Lower lobe of right lung (tissue), 2 donors: ENCODE results near the gene FGF18. TPM values are rescaled to one million over a fixed set of nuclear protein-coding genes. Genes with fewer than 3 reads are reported as not detected.

Experiments
- ATAC-seq, 2 donors: fragments of 200-7000 bp; cut with Tn5 transposase; one replicate each; pipeline ENCODE4 v1.9.1; 2020 to 2022; ENCODE audit warnings: mild to moderate bottlenecking in 2 of 2, moderate library complexity in 2 of 2
- DNase-seq: peaks from one replicate; pipeline ENCODE4 v3.0.0-alpha.2; 2020
- H3K27ac ChIP-seq: fragments of 200-600 bp; one replicate; pipeline ENCODE4 v1.8.0; 2022
- H3K27me3 ChIP-seq: fragments of 200-600 bp; one replicate; pipeline ENCODE4 v1.8.0; 2022; ENCODE audit warnings: low read depth
- H3K36me3 ChIP-seq: fragments of 200-600 bp; one replicate; pipeline ENCODE4 v1.8.0; 2022; ENCODE audit warnings: mild to moderate bottlenecking
- H3K4me1 ChIP-seq: fragments of 200-600 bp; one replicate; pipeline ENCODE4 v1.8.0; 2022
- H3K4me3 ChIP-seq: fragments of 200-600 bp; one replicate; pipeline ENCODE4 v1.8.0; 2022; ENCODE audit warnings: mild to moderate bottlenecking
- H3K9me3 ChIP-seq: fragments of 200-600 bp; one replicate; pipeline ENCODE4 v1.8.0; 2022
- intact Hi-C: fragments of 100-400 bp; cut with DNase I; formaldehyde crosslinking; loops from one replicate; pipeline ENCODE4 v1.11.0; 2022
- total RNA-seq: library from RNA; stranded (reverse); fragmentation: NEBNext Ultra II Directional; extraction: Animal tissue kit (Norgen Biotek cat#: 25700); gene quantifications from one replicate; pipeline ENCODE4 v1.2.1, GENCODE V29; 2021
- TF ChIP-seq, protein P1 (sequence below): fragments of 200-600 bp; IDR thresholded peaks from one replicate; pipeline ENCODE4 v1.8.0; 2022; ENCODE audit warnings: antibody characterized with exemption, mild to moderate bottlenecking
- donor health status: DM: no; HTN: yes; CAD: no; lungs with severe emphysema.

Gene FGF18
- total RNA-seq, 1 donor from 2014 or later: 2.0 TPM

DNA sequence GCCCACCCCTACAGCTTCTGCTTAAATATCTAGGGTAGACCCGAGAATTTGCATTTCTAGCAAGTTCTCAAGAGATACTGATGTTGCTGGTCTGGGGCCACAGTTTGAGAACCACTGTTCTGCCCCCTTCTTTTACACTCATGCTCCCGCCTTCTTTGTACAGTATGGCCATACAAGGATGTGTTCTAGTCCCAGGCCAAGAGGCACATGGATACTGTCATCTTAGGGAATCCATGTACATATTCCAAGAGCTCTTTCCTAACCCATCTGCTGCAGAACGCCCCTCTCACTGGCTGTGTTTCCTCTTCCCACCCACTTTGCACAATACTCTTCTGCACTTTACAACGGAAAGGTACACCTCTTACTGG lies 44.4 kb downstream of the FGF18 start:
- intact Hi-C loops: no loop called here

DNA sequence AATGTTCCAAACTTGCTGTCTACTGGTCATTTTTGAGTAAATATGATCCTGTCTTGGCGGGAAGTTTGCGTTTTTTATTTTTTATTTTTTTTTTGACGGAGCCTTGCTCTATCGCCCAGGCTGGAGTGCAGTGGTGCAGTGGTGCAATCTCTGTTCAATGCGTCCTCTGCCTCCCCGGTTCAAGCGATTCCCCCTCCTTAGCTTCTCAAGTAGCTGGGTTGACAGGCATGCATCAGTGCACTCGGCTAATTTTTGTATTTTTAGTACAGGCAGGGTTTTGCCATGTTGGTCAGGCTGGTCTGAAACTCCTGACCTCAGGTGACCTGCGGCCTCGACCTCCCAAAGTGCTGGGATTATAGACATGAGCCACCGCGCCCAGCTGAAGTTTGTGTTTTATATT lies 45.4 kb downstream of the FGF18 start:
- Histone ChIP-seq H3K4me3 (no peak overlapping the region), H3K36me3 (no peaks in the 10 kb centered on the region), H3K4me1 (no peaks in the 10 kb centered on the region), H3K9me3 (no peaks in the 10 kb centered on the region), H3K27me3 (no peaks in the 10 kb centered on the region), H3K27ac (no peak overlapping the region)
- ATAC-seq: no peak
- TF ChIP-seq, protein P1, sequence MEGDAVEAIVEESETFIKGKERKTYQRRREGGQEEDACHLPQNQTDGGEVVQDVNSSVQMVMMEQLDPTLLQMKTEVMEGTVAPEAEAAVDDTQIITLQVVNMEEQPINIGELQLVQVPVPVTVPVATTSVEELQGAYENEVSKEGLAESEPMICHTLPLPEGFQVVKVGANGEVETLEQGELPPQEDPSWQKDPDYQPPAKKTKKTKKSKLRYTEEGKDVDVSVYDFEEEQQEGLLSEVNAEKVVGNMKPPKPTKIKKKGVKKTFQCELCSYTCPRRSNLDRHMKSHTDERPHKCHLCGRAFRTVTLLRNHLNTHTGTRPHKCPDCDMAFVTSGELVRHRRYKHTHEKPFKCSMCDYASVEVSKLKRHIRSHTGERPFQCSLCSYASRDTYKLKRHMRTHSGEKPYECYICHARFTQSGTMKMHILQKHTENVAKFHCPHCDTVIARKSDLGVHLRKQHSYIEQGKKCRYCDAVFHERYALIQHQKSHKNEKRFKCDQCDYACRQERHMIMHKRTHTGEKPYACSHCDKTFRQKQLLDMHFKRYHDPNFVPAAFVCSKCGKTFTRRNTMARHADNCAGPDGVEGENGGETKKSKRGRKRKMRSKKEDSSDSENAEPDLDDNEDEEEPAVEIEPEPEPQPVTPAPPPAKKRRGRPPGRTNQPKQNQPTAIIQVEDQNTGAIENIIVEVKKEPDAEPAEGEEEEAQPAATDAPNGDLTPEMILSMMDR: no peak
- intact Hi-C loops: no loop called here
- DNase-seq: no peak

More for the DNA sequence above, 44.4 kb downstream of the FGF18 start:
- ATAC-seq (no peak), DNase-seq (no peak)
- Histone ChIP-seq H3K9me3 (no peaks in the 10 kb centered on the region), H3K4me3 (no peak overlapping the region), H3K27ac (no peak overlapping the region), H3K4me1 (no peaks in the 10 kb centered on the region), H3K27me3 (no peaks in the 10 kb centered on the region), H3K36me3 (no peaks in the 10 kb centered on the region)
- TF ChIP-seq, protein P1: no peak

DNA sequence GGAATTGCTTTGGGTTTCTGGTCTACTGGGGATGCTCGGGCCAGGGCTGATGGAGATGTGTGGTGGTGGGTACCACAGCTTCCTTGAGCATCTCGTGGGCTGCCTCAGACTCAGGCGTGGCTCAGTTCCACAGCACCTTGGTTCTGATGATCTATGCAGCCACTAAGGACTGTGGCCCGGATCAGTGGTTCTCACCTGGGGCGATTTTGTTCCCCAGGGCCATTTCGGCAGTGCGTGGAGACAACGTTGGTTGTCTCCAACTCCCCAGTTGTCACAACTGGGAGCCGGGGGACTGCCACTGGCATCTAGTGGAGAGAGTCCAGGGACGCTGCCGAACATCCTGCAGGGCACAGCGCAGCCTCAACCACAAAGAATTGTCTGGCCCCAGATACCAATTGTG lies 47.7 kb downstream of the FGF18 start:
- no peaks in the 10 kb centered on the region for H3K4me1 ChIP-seq
- H3K36me3 ChIP-seq: no peaks in the 10 kb centered on the region
- no peak overlapping the region for H3K27ac ChIP-seq
- intact Hi-C loops: no loop called here
- DNase-seq: no peak
- no peaks in the 10 kb centered on the region for H3K27me3 ChIP-seq
- ATAC-seq: no peak
- H3K4me3 ChIP-seq: no peak overlapping the region
- no peaks in the 10 kb centered on the region for H3K9me3 ChIP-seq
- TF ChIP-seq, protein P1: no peak

DNA sequence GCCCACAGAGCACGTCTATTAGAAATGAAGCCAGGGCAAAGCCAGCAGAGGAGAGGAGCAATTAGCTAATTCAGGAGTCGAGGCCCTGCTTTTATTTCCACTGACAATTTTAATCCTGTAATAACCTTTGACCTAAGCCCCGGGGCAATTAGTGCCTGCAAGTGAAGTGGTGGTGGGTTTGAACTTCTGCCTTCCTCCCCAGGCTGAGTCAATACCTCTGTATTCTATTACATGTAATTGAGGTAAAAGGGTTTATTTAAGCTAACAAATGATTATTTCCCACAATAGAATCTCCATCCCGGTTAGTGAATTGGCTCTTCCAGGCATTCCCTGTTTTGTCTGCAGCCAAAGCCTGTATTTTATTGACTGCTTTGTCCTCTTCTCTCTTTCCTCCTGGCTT lies 49.9 kb downstream of the FGF18 start:
- Histone ChIP-seq H3K27me3 (no peaks in the 10 kb centered on the region), H3K36me3 (no peaks in the 10 kb centered on the region), H3K27ac (no peak overlapping the region), H3K9me3 (no peaks in the 10 kb centered on the region), H3K4me1 (no peaks in the 10 kb centered on the region), H3K4me3 (no peak overlapping the region)
- ATAC-seq: no peak
- intact Hi-C loops: no loop called here
- DNase-seq: no peak
- TF ChIP-seq, protein P1: no peak

DNA sequence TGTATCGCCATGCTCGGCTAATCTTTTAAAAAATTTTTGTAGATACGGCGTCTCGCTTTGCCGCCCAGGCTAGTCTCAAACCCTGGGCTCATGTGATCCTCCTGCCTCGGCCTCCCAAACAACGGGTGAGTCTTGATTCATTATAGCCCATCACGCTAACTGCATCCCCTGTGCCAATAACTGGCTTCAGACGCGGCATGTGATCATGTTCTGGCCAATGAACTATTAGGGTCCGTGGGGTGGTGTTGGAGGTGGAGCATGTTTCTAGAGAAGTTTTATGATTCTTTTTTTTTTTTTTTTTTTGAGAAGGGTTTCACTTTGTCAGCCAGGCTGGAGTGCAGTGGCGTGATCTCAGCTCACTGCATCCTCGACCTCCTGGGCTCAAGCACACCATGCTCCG lies 51.0 kb downstream of the FGF18 start:
- H3K9me3 ChIP-seq: no peaks in the 10 kb centered on the region
- DNase-seq: no peak
- TF ChIP-seq, protein P1: no peak

More for the DNA sequence above, 51.0 kb downstream of the FGF18 start:
- no peak for ATAC-seq
- intact Hi-C loops: no loop called here
- H3K4me3 ChIP-seq: no peak overlapping the region
- no peaks in the 10 kb centered on the region for H3K27me3 ChIP-seq
- H3K4me1 ChIP-seq: no peaks in the 10 kb centered on the region
- no peak overlapping the region for H3K27ac ChIP-seq
- H3K36me3 ChIP-seq: no peaks in the 10 kb centered on the region
